ENCODE data around the gene CFAP410.

CFAP410 gene

DNA sequence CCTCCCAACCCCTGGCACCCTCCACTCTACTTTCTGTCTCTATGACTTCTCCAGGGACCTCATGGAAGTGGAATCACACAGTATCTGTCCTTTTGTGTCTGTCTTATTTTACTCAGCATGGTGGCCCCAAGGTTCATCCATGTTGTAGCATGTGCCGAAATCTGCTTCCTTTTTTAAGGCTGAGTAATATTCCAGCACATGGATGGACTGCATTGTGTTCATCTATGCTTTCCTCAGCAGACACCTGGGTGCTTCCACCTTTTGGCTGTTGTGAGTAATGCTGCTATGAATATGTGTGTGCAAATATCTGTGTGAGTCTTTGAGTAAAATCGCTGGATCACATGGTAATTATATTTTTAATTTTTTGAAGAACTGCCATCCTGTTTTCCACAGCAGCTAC is 40.9 kb downstream of the CFAP410 start:
- no peak overlapping the region for H3K4me3 ChIP-seq (replicated peaks; ENCODE audit: low read depth, low read length)
- TF ChIP-seq, protein P1, sequence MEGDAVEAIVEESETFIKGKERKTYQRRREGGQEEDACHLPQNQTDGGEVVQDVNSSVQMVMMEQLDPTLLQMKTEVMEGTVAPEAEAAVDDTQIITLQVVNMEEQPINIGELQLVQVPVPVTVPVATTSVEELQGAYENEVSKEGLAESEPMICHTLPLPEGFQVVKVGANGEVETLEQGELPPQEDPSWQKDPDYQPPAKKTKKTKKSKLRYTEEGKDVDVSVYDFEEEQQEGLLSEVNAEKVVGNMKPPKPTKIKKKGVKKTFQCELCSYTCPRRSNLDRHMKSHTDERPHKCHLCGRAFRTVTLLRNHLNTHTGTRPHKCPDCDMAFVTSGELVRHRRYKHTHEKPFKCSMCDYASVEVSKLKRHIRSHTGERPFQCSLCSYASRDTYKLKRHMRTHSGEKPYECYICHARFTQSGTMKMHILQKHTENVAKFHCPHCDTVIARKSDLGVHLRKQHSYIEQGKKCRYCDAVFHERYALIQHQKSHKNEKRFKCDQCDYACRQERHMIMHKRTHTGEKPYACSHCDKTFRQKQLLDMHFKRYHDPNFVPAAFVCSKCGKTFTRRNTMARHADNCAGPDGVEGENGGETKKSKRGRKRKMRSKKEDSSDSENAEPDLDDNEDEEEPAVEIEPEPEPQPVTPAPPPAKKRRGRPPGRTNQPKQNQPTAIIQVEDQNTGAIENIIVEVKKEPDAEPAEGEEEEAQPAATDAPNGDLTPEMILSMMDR (IDR thresholded peaks at IDR 0.05; ENCODE audit: low read length, missing control alignments), result peak; percentile 22
- peak; percentile 23 for DNase-seq (ENCODE audit: low read depth)

DNA sequence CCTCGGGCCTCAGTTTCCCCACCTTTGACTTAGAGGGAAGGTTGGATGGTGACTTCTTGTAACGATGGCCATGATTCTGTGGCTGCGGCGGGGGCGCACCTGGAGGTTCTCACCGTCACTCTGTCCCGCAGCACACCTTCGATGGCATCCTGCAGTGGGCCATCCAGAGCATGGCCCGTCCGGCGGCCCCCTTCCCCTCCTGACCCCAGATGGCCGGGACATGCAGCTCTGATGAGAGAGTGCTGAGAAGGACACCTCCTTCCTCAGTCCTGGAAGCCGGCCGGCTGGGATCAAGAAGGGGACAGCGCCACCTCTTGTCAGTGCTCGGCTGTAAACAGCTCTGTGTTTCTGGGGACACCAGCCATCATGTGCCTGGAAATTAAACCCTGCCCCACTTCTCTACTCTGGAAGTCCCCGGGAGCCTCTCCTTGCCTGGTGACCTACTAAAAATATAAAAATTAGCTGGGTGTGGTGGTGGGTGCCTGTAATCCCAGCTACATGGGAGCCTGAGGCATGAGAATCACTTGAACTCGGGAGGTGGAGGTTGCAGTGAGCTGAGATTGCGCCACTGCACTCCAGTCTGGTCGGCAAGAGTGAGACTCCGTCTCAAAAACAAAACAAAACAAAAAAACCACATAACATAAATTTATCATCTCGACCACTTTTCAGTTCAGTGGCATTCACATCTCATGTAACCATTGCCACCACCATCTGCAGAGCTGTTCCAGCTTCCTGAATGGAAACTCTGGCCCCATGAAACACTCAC is 41.5 kb downstream of the CFAP410 start:
- DNase-seq (ENCODE audit: low read depth), result peak; percentile 86
- TF ChIP-seq, protein P1 (IDR thresholded peaks at IDR 0.05; ENCODE audit: low read length, missing control alignments), result peak; percentile 78
- no peak overlapping the region for H3K4me3 ChIP-seq (replicated peaks; ENCODE audit: low read depth, low read length)

GRCh38 chr21:44296916-44297315 is 42.3 kb downstream of the CFAP410 start:
- no peak overlapping the region for H3K4me3 ChIP-seq (replicated peaks; ENCODE audit: low read depth, low read length)
- DNase-seq (ENCODE audit: low read depth), result no peak
- TF ChIP-seq, protein P1 (IDR thresholded peaks at IDR 0.05; ENCODE audit: low read length, missing control alignments), result no peak

DNA sequence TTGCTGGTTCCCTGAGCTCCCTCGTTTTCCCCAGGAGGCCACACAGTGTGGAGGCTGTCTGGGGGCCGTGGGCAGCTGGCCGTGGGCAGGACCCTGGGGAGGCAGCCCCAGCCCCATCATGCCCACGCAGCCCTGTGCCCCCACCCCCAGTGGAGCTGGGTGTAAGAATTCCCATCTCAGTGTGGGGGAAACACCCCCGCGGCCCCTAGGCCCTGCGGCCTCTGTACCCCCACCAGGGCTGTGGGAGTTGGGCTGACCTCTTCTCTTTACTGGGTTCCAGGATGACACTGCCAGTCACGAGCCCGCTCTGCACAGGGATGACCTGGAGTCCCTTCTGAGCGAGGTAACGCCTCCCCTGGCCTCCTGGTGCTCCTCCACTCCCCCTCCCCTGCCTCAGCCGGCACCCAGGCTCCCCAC is 43.1 kb downstream of the CFAP410 start:
- DNase-seq (ENCODE audit: low read depth), result no peak
- TF ChIP-seq, protein P1 (IDR thresholded peaks at IDR 0.05; ENCODE audit: low read length, missing control alignments), result no peak
- H3K4me3 ChIP-seq (replicated peaks; ENCODE audit: low read depth, low read length), result no peak overlapping the region

DNA sequence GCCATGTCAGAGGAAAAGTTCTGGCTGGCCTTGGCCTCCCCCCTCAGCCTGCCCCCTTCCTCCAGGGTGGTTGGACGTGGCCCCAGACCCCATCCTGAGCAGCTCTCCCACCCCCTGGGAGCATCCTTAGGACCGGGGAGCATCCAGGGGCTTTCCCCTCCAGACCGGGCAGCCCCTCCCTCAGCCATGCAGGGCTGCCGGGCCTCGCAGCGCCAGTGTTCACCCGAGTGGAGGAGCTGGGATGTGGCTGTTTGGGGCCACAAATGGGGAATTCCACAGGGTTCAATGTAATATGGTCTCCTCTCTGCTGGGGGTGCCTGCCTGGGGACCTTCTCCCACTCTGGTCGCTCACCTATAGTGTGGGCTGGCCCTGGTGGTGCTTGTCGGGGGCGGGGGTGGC is 43.5 kb downstream of the CFAP410 start:
- no peak overlapping the region for H3K4me3 ChIP-seq (replicated peaks; ENCODE audit: low read depth, low read length)

GRCh38 chr21:44295163-44295573 is 44.0 kb downstream of the CFAP410 start:
- no peak for DNase-seq (ENCODE audit: low read depth)
- no peak overlapping the region for H3K4me3 ChIP-seq (replicated peaks; ENCODE audit: low read depth, low read length)
- TF ChIP-seq, protein P1 (IDR thresholded peaks at IDR 0.05; ENCODE audit: low read length, missing control alignments), result no peak

More for the DNA sequence above, 43.5 kb downstream of the CFAP410 start:
- DNase-seq (ENCODE audit: low read depth), result no peak
- TF ChIP-seq, protein P1 (IDR thresholded peaks at IDR 0.05; ENCODE audit: low read length, missing control alignments), result no peak

Measured in fibroblast of pulmonary artery (primary cell).